ENCODE measurements around the gene FGFRL1. TPM values are rescaled to one million over a fixed set of nuclear protein-coding genes. Genes with fewer than 3 reads are reported as not detected.

Gene FGFRL1
- total and polyA plus RNA-seq, 2 experiments from 2014 or later: 22.9 to 40.7 TPM

GRCh38 chr4:1018147-1019020 is 7.0 kb downstream of the FGFRL1 start:
- H3K4me1 ChIP-seq (ENCODE audit: low read depth): peaks cover 14% of the 10 kb centered on the region
- DNase-seq (ENCODE audit: low read depth in 1 of 2, low spot score in 1 of 2): no peak
- no peaks in the 10 kb centered on the region for H3K9me3 ChIP-seq (ENCODE audit: low read depth)

GRCh38 chr4:1019320-1019719 is 7.9 kb downstream of the FGFRL1 start:
- H3K27me3 ChIP-seq: no peaks in the 10 kb centered on the region
- no peaks in the 10 kb centered on the region for H3K36me3 ChIP-seq
- no peaks in the 10 kb centered on the region for H3K9me3 ChIP-seq (ENCODE audit: low read depth)
- no peak for DNase-seq (ENCODE audit: low read depth in 1 of 2, low spot score in 1 of 2)
- peaks cover 14% of the 10 kb centered on the region for H3K4me1 ChIP-seq (ENCODE audit: low read depth)
- TF ChIP-seq CTCF (IDR thresholded peaks at IDR 0.05; ENCODE audit: low read depth, low read length): no peak
- H3K27ac ChIP-seq: no peak overlapping the region
- H3K4me3 ChIP-seq: no peak overlapping the region

More at GRCh38 chr4:1018147-1019020, 7.0 kb downstream of the FGFRL1 start:
- Histone ChIP-seq H3K27ac (no peak overlapping the region), H3K27me3 (no peaks in the 10 kb centered on the region), H3K36me3 (no peaks in the 10 kb centered on the region), H3K4me3 (no peak overlapping the region)
- no peak for TF ChIP-seq CTCF (IDR thresholded peaks at IDR 0.05; ENCODE audit: low read depth, low read length)

GRCh38 chr4:1019729-1020470 is 8.5 kb downstream of the FGFRL1 start:
- no peak for TF ChIP-seq CTCF (IDR thresholded peaks at IDR 0.05; ENCODE audit: low read depth, low read length)
- Histone ChIP-seq H3K4me3 (no peak overlapping the region), H3K36me3 (no peaks in the 10 kb centered on the region), H3K27ac (no peak overlapping the region), H3K4me1 (ENCODE audit: low read depth) (peaks cover 14% of the 10 kb centered on the region), H3K27me3 (no peaks in the 10 kb centered on the region), H3K9me3 (ENCODE audit: low read depth) (no peaks in the 10 kb centered on the region)
- no peak for DNase-seq (ENCODE audit: low read depth in 1 of 2, low spot score in 1 of 2)

DNA sequence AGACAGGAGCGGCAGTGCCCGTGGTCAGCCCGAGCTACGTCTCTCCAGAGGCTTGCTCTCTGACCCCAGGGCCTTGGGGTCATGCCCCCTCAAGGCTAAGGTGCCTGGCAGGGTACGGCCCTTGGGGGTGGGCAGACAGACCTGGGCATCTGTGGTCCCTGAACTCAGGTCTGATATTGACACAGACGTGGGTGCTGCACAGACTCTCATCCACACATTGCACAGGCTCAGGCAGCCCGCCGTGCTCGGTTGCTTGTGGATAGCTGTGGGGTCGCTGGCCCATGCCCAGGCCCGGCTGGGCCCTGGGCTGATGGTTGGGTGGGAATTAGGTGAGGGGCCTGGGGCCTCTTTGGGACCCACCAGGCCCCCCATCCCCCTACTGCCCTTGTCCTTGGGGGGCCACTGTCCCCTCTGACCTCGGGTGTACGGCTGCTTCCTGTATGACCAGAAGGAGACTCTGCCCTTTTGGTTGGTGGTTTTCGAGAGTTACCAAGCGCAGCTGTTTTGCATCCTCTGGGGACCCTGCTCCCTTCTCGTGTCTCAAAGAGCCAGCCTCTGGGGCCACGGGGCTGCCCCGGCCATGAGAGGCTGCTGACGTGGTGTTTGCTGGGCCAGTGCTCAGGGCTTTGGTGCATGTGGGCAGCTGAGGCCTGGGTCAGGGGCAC is 10.1 kb downstream of the FGFRL1 start:
- no peaks in the 10 kb centered on the region for H3K9me3 ChIP-seq (ENCODE audit: low read depth)
- H3K27me3 ChIP-seq: no peaks in the 10 kb centered on the region
- H3K4me1 ChIP-seq (ENCODE audit: low read depth): peaks cover 18% of the 10 kb centered on the region
- H3K36me3 ChIP-seq: no peaks in the 10 kb centered on the region
- no peak for TF ChIP-seq CTCF (IDR thresholded peaks at IDR 0.05; ENCODE audit: low read depth, low read length)
- no peak overlapping the region for H3K4me3 ChIP-seq
- no peak for DNase-seq (ENCODE audit: low read depth in 1 of 2, low spot score in 1 of 2)
- H3K27ac ChIP-seq: no peak overlapping the region

- no peaks in the 10 kb centered on the region for H3K9me3 ChIP-seq (ENCODE audit: low read depth)
- peaks cover 21% of the 10 kb centered on the region for H3K4me1 ChIP-seq (ENCODE audit: low read depth)
- TF ChIP-seq CTCF (IDR thresholded peaks at IDR 0.05; ENCODE audit: low read depth, low read length): no peak
- H3K27me3 ChIP-seq: no peaks in the 10 kb centered on the region
- H3K36me3 ChIP-seq: no peaks in the 10 kb centered on the region
- no peak for DNase-seq (ENCODE audit: low read depth in 1 of 2, low spot score in 1 of 2)
- H3K4me3 ChIP-seq: no peak overlapping the region
- no peak overlapping the region for H3K27ac ChIP-seq
Measured at GRCh38 chr4:1022051-1022738, 10.8 kb downstream of the FGFRL1 start.
